H9 (cell line): ENCODE data around the gene FRMD1. TPM values are rescaled to one million over a fixed set of nuclear protein-coding genes. Genes with fewer than 3 reads are reported as not detected.

Experiments used
- DNase-seq: peaks from one replicate; pipeline ENCODE4 v3.0.0-alpha.2; 2017
- H2AFZ ChIP-seq: one replicate; pipeline ENCODE4 v1.6.1; 2013; ENCODE audit warnings: mild to moderate bottlenecking, low read length, control low read depth, moderate library complexity
- H2AK5ac ChIP-seq: 2 replicates; pipeline ENCODE4 v1.6.1; 2013; ENCODE audit warnings: low read length, control low read depth, mixed read lengths; ENCODE audit not compliant: insufficient read length
- H2BK120ac ChIP-seq: one replicate; pipeline ENCODE4 v1.6.1; 2013; ENCODE audit warnings: low read depth, mild to moderate bottlenecking, low read length, control low read depth, inconsistent platforms; ENCODE audit not compliant: poor library complexity, severe bottlenecking
- H2BK12ac ChIP-seq: 2 replicates; pipeline ENCODE4 v1.6.1; 2013; ENCODE audit warnings: low read length, control low read depth, mixed read lengths, low read depth; ENCODE audit not compliant: insufficient read length
- H2BK15ac ChIP-seq: 2 replicates; pipeline ENCODE4 v1.6.1; 2013; ENCODE audit warnings: low read depth, low read length, control low read depth
- H2BK20ac ChIP-seq: one replicate; pipeline ENCODE4 v1.6.1; 2013; ENCODE audit warnings: low read depth, mild to moderate bottlenecking, low read length, control low read depth, inconsistent platforms; ENCODE audit not compliant: poor library complexity, severe bottlenecking
- H2BK5ac ChIP-seq: 2 replicates; pipeline ENCODE4 v1.6.1; 2013; ENCODE audit warnings: low read length, control low read depth, mixed read lengths; ENCODE audit not compliant: insufficient read length
- H3K14ac ChIP-seq: 2 replicates; pipeline ENCODE4 v1.6.1; 2013; ENCODE audit warnings: low read length, control low read depth; ENCODE audit not compliant: insufficient read depth
- H3K18ac ChIP-seq: 2 replicates; pipeline ENCODE4 v1.6.1; 2013; ENCODE audit warnings: low read depth, mild to moderate bottlenecking, mixed read lengths, low read length, control low read depth; ENCODE audit not compliant: insufficient read length
- H3K23ac ChIP-seq: 2 replicates; pipeline ENCODE4 v1.6.1; 2013; ENCODE audit warnings: low read length, control low read depth, mixed read lengths, low read depth; ENCODE audit not compliant: insufficient read length
- H3K23me2 ChIP-seq: 2 replicates; pipeline ENCODE4 v1.6.1; 2013; ENCODE audit warnings: low read depth, mild to moderate bottlenecking, mixed read lengths, low read length, control low read depth; ENCODE audit not compliant: insufficient read length, poor library complexity, severe bottlenecking
- H3K27ac ChIP-seq: 2 replicates; pipeline ENCODE4 v1.5.1; 2013; ENCODE audit warnings: low read length, control low read depth, mixed read lengths, low read depth; ENCODE audit not compliant: insufficient read length
- H3K27me3 ChIP-seq: 2 replicates; pipeline ENCODE4 v1.6.1; 2013; ENCODE audit warnings: low read length, control low read depth, inconsistent platforms; ENCODE audit not compliant: insufficient read depth
- H3K4ac ChIP-seq: 2 replicates; pipeline ENCODE4 v1.6.1; 2013; ENCODE audit warnings: low read depth, mild to moderate bottlenecking, control low read depth, inconsistent platforms, low read length, moderate library complexity
- H3K4me1 ChIP-seq: 2 replicates; pipeline ENCODE4 v1.6.1; 2013; ENCODE audit warnings: low read length, control low read depth, inconsistent platforms; ENCODE audit not compliant: insufficient read depth
- H3K4me2 ChIP-seq: 2 replicates; pipeline ENCODE4 v1.6.1; 2013; ENCODE audit warnings: low read length, control low read depth, mixed read lengths; ENCODE audit not compliant: insufficient read length, insufficient read depth
- H3K56ac ChIP-seq: 2 replicates; pipeline ENCODE4 v1.6.1; 2013; ENCODE audit warnings: low read depth, mild to moderate bottlenecking, mixed read lengths, low read length, control low read depth; ENCODE audit not compliant: insufficient read length
- H3K79me1 ChIP-seq: 2 replicates; pipeline ENCODE4 v1.6.1; 2013; ENCODE audit warnings: low read depth, mild to moderate bottlenecking, moderate library complexity, low read length, control low read depth, inconsistent platforms; ENCODE audit not compliant: insufficient read depth, poor library complexity, severe bottlenecking
- H3K79me2 ChIP-seq: 2 replicates; pipeline ENCODE4 v1.6.1; 2013; ENCODE audit warnings: low read length, control low read depth, inconsistent platforms; ENCODE audit not compliant: insufficient read depth
- H3K9ac ChIP-seq: 2 replicates; pipeline ENCODE4 v1.6.1; 2013; ENCODE audit warnings: low read length, control low read depth, mixed read lengths; ENCODE audit not compliant: insufficient read length; ENCODE audit errors: extremely low read depth
- H3K9me3 ChIP-seq: one replicate; pipeline ENCODE4 v1.6.1; 2013; ENCODE audit warnings: low read depth, low read length, inconsistent platforms; ENCODE audit not compliant: control insufficient read depth
- H3T11ph ChIP-seq: one replicate; pipeline ENCODE4 v1.6.1; 2013; ENCODE audit warnings: mild to moderate bottlenecking, low read length, control low read depth, inconsistent platforms
- H4K20me1 ChIP-seq: one replicate; pipeline ENCODE4 v1.6.1; 2013; ENCODE audit not compliant: control insufficient read depth, insufficient read length, insufficient read depth
- H4K5ac ChIP-seq: 2 replicates; pipeline ENCODE4 v1.6.1; 2013; ENCODE audit warnings: low read depth, mild to moderate bottlenecking, mixed read lengths, low read length, control low read depth; ENCODE audit not compliant: insufficient read length
- H4K8ac ChIP-seq: replicated peaks from 2 replicates; pipeline ENCODE4 v1.6.1; 2013; ENCODE audit warnings: low read length, control low read depth, mixed read lengths, low read depth; ENCODE audit not compliant: insufficient read length
- H4K91ac ChIP-seq: 2 replicates; pipeline ENCODE4 v1.6.1; 2013; ENCODE audit warnings: low read depth, mild to moderate bottlenecking, moderate library complexity, mixed read lengths, low read length, control low read depth; ENCODE audit not compliant: insufficient read length
- H3K27ac Mint-ChIP-seq, 3 experiments: 2 replicates in 2 of 3; 3 replicates in 1 of 3; pipeline ENCODE4 v1.8.0; 2020 to 2021; ENCODE audit warnings: mixed read lengths in 3 of 3, mild to moderate bottlenecking in 1 of 3, moderate library complexity in 1 of 3
- H3K27me3 Mint-ChIP-seq: 2 replicates; pipeline ENCODE4 v1.8.0; 2021; ENCODE audit warnings: low read depth, mild to moderate bottlenecking, moderate library complexity, mixed read lengths
- H3K36me3 Mint-ChIP-seq, 3 experiments: 2 replicates in 2 of 3; 3 replicates in 1 of 3; pipeline ENCODE4 v1.8.0; 2020 to 2021; ENCODE audit warnings: low read depth in 3 of 3, mixed read lengths in 3 of 3; ENCODE audit not compliant: insufficient read depth in 1 of 3
- H3K4me1 Mint-ChIP-seq, 2 experiments: 2 replicates each; pipeline ENCODE4 v1.8.0; 2020; ENCODE audit warnings: mixed read lengths in 2 of 2
- H3K4me3 Mint-ChIP-seq, 2 experiments: 2 replicates in 1 of 2; 3 replicates in 1 of 2; pipeline ENCODE4 v1.8.0; 2020 to 2021; ENCODE audit warnings: mild to moderate bottlenecking in 2 of 2, mixed read lengths in 2 of 2, moderate library complexity in 1 of 2
- H3K9me3 Mint-ChIP-seq, 2 experiments: 2 replicates in 1 of 2; 3 replicates in 1 of 2; pipeline ENCODE4 v1.8.0; 2020; ENCODE audit warnings: mild to moderate bottlenecking in 2 of 2, mixed read lengths in 2 of 2, moderate library complexity in 1 of 2
- WGBS: extraction: QIAGEN DNeasy Blood & Tissue Kit; methylation state at CpG from one replicate; pipeline ENCODE4 v1.1.7; 2013; ENCODE audit warnings: missing lambda C conversion rate, low lambda C conversion rate, mixed read lengths; ENCODE audit not compliant: insufficient read length; ENCODE audit errors: extremely low coverage; 5-methylcytosine and 5-hydroxymethylcytosine counted together
- total RNA-seq: library from RNA; stranded (reverse); gene quantifications from 2 replicates; pipeline ENCODE4 v1.2.1, GENCODE V29; 2021
- TF ChIP-seq, protein P1 (sequence below): fragments of 200-600 bp; sonication (generic); conservative IDR thresholded peaks from 3 replicates; pipeline ENCODE4 v1.8.0; 2021; ENCODE audit warnings: antibody characterized with exemption, mild to moderate bottlenecking

Gene FRMD1
- total RNA-seq, 1 experiment from 2014 or later: not detected

DNA sequence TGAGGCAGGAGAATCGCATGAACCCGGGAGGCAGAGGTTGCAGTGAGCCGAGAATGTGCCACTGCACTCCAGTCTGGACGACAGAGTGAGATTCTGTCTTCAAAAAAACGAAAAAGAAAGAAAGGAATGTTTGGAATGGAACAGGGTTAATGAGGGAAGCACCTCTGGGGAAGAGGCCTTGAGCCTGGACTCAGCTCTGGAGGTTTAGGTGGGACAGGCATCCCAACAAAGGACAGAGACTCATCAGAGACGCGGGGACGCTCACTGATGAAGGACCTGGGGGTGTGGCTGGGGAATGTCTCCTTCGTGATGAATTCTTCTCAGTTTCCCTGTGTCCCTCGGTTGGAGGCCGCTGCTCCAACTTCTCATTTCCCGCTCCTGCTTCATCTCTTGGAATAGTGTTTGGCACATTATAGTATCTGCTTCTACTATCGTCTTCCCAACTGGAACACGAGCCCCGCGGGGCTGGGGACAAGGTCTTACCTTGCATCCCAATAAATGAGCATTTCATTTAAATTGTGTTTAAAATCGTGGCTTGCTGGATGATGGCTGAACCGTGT lies 54.0 kb downstream of the FRMD1 start:
- Histone ChIP-seq H3K79me1 (no peaks in the 10 kb centered on the region), H2BK12ac (no peak overlapping the region), H3K9ac (no peak overlapping the region), H2AFZ (no peak overlapping the region), H2BK120ac (no peak overlapping the region), H3K18ac (no peak overlapping the region), H3K79me2 (no peaks in the 10 kb centered on the region), H4K5ac (no peak overlapping the region), H4K20me1 (no peaks in the 10 kb centered on the region), H2BK20ac (no peak overlapping the region), H3K14ac (no peak overlapping the region), H3K4ac (no peak overlapping the region), H3K4me1 (no peaks in the 10 kb centered on the region), H3K27ac (no peak overlapping the region), H4K91ac (no peak overlapping the region), H3K4me2 (no peak overlapping the region), H2BK5ac (no peak overlapping the region), H2BK15ac (no peak overlapping the region), H3K9me3 (no peaks in the 10 kb centered on the region), H3K27me3 (no peaks in the 10 kb centered on the region), H4K8ac (no peak overlapping the region), H3K23me2 (no peaks in the 10 kb centered on the region), H3K23ac (no peak overlapping the region), H3T11ph (no peak overlapping the region), H2AK5ac (no peak overlapping the region), H3K56ac (no peak overlapping the region)
- Mint-ChIP-seq H3K4me1 (peaks cover 8 to 12% of the 10 kb centered on the region in 2 experiments), H3K36me3 (no peaks in the 10 kb centered on the region), H3K27ac (no peak overlapping the region), H3K4me3 (no peak overlapping the region), H3K9me3 (no peaks in the 10 kb centered on the region), H3K27me3 (peaks cover 1% of the 10 kb centered on the region; the same call in 1 of the 2 replicates)
- TF ChIP-seq, protein P1, sequence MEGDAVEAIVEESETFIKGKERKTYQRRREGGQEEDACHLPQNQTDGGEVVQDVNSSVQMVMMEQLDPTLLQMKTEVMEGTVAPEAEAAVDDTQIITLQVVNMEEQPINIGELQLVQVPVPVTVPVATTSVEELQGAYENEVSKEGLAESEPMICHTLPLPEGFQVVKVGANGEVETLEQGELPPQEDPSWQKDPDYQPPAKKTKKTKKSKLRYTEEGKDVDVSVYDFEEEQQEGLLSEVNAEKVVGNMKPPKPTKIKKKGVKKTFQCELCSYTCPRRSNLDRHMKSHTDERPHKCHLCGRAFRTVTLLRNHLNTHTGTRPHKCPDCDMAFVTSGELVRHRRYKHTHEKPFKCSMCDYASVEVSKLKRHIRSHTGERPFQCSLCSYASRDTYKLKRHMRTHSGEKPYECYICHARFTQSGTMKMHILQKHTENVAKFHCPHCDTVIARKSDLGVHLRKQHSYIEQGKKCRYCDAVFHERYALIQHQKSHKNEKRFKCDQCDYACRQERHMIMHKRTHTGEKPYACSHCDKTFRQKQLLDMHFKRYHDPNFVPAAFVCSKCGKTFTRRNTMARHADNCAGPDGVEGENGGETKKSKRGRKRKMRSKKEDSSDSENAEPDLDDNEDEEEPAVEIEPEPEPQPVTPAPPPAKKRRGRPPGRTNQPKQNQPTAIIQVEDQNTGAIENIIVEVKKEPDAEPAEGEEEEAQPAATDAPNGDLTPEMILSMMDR: no peak
- WGBS: no CpG with 5 or more reads among the region's 18 CpGs
- DNase-seq: no peak
